AG20443 (cell line): ENCODE data around the gene MAPKAPK3.

Experiments used
- DNase-seq: peaks from one replicate; pipeline ENCODE4 v3.0.0; 2012; ENCODE audit warnings: low spot score, mixed read lengths

Gene MAPKAPK3

DNA sequence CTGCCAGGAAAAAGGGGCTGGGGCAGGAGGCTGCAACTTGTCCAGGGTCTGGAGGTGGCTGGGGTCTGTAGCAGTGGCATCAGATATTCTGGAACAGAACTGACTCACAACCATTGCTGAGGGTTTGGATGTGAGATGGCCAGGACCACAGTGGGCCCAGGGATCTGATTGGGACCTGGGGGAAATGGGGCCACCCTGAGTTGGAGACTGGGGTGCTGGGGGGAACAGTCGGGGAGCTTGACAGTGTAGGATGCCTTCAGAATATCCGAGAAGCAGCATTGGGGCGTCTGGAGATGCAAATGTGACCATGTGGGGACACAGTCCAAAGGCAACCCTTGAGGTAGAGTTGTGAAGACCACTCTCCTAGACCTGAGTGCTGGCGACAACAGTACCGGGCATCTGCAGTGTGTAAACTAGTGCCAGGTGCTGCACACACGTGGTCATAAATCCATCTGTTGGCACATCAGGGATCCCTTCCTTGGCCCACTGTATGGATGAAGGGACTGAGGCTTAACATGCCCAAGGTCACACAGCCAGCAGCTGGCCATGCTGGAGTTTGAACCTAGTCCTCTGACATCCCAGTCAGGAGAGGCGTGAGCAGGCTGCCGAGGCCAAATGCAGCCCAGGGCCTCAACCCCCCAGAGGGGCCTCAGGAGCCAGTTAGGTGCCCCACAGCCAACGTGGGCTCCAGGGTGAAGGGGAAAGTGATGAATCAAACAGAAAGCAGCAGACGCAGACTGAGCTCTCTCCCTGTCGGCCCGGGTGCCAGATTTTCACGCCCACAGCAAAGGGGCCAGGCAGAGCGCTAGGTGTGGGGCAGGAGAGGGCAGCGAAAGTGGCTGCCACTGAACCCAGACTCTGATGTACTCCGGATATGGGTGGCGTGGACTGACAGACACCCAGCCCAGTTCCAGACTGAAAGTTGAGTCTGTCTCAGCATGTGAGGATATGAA lies 28.9 kb upstream of the MAPKAPK3 start:
- DNase-seq = no peak

DNA sequence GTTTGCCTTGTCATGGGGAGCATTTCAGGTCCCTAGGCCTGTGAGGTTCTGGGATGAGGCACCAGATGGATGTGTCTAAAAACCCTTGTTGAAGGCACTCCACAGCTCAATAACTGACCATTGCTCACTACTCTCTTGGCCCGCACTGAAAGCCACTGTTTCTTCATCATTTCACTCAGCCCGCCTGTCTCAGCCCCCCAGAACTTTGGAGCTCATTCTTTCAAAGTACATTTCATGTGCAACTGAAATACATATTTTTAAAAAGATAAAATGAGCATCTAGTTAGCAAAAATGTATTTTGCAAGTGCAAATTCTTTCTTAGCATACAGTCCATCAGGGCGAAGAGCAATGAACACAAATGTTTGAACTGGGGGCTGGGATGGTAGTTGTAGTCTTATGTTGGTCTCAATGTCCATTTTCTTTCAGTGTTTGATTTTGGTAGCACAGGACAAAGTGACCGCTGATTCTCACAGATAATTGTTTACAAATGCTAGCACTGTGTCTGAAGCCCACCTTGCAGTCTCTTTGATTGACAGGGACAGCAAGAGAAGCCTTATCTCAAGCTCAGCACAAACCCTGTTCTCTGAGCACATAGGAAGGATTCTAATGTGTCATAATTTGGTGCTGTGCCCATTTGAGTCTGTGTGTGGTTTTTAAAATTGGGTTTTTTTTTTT lies 28.1 kb upstream of the MAPKAPK3 start:
- no peak for DNase-seq

DNA sequence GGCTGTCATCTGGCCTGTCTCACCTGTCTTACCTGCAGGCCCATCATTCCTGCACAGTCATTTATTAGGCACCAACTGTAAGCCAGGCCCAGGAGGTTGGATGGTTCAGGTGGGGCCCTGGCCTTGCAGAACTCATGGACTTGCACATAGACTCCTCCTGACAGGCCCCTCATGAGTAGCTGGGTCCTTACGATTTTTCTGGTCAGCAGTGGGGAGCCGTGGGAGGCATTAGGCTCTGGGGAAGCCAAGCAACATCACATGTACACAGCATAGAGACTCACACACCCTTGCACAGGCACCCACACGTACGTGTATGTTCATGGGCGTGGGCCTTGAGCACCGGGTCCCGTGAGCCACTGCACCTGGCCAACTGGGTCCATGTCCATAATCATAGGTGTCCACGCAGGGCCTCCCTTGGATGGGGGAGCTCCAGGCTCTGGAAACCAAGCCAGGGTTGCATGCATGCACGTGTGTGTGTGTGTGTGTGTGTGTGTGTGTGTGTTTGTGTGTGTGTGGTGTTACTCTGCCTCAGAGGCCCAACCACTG lies 25.7 kb upstream of the MAPKAPK3 start:
- no peak for DNase-seq

DNA sequence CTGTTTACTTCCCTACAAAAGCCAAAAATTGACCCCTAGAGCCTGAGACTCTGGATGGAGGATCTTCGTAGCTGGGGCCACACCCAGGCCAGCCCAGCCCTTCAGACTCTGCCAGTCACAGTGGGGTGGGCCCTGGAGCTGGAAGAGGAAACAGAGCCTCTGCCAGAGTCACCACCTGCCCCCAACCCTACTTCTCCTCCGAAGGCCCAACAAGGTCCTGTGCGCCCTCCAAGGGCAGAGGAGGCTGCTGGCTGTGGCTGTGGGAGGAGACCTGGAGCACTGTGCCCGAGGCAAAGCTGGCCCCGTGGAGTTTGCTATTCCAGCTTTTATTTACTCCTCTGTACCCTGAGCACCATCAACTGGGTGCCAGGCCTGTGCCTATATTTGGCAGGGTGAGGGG lies 24.4 kb upstream of the MAPKAPK3 start:
- DNase-seq = no peak

DNA sequence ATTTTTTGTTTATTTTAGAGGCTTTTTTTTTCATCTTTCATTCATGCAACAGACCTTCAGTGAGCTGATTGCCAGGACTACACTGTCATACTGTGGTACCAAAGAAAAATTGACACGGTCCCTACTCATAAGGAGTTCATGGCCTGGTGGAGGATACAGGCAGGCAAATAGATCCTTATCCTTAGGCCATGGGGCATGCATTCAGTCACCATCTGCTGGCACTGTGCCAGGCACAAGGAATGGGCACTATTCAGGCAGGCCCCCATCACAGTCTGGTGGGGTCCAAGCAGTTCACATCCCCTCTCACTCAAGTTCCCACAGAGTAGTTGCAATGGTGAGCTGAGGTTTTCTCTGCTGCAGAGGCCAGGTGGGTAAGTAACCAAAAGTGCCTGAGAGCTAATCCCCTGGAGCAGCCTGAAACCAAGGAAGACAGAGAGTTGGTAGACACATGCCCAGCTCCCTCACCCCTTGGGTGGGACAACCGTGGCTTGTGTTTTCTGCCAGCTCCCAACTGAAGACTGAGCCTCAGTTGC lies 22.6 kb upstream of the MAPKAPK3 start:
- DNase-seq = no peak

DNA sequence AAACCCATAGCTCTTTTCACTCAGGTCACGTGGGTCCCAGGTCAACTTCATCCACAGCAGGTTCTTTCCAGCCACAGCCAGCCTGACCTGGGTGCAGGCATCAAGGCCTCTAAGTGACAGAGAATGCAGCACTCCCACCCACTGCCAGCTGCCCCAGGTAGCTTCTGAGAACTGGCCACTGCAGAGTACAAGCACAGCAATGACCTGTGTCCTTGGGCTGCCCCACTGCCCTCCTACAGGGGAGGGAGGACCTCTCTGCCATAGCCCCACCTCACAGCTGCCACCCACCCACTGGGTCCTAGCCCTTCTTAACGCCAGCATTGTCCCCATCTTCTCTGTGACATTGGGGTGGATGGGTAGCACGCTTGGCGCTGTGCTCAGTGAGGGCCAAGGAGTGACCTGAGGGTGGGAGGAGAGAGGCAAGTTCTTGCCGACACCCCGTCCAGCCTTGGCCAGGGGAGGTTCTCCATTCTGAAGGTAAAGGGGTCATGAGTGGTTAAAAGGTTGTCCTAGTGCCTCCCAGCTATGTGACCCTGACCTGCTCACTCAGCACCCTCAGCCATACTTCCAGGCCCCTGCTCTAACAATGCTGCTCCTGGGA lies 17.7 kb upstream of the MAPKAPK3 start:
- no peak for DNase-seq

DNA sequence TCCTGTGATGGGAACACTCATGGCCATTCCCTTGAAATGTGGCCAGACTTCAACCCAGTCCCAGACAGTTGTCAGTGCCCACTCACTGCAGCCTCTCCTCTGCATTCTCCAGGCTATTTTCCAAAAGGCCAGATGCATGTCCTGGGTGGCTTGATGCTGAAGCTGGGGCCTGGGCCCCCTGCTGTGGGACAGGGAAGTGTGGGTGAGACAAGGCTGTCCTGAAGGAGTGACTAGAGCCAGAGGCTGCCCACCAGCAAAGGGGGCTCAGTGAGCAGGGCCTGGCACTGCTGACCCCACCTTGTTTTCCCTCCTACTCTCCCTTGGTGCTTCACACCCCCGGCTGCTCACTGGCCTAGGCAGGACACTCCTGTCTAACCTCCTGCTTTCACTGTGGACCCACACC lies 17.2 kb upstream of the MAPKAPK3 start:
- no peak for DNase-seq

DNA sequence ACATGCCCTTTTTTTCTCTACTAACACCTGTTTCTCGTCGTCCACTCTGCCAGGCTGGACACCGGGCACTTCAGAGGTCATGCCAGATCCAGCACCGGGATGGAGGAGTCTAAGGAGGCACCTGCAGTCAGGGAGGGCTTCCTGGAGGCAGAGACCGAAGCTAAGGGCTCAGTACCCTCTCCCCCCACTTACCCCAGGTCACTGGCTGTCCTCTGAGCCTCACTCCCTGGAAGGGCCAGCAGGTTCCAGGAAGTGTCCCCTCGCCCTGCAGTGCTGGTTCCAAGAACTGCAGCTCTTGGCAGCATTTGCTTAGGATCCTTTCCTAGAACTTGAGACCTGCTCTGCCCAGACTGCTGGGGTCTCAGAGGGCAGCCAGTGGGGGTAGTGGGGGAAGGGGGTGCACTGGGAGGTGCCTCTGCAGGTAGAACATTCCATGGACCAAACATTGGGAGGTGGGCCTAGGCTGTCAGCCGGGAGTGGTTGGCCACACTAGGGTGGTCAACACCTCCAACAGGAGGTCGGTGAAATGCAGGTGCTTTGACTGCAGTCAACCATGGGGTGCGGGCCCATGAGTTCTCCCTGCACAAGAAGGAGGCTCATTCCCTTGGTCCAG lies 16.7 kb upstream of the MAPKAPK3 start:
- no peak for DNase-seq

DNA sequence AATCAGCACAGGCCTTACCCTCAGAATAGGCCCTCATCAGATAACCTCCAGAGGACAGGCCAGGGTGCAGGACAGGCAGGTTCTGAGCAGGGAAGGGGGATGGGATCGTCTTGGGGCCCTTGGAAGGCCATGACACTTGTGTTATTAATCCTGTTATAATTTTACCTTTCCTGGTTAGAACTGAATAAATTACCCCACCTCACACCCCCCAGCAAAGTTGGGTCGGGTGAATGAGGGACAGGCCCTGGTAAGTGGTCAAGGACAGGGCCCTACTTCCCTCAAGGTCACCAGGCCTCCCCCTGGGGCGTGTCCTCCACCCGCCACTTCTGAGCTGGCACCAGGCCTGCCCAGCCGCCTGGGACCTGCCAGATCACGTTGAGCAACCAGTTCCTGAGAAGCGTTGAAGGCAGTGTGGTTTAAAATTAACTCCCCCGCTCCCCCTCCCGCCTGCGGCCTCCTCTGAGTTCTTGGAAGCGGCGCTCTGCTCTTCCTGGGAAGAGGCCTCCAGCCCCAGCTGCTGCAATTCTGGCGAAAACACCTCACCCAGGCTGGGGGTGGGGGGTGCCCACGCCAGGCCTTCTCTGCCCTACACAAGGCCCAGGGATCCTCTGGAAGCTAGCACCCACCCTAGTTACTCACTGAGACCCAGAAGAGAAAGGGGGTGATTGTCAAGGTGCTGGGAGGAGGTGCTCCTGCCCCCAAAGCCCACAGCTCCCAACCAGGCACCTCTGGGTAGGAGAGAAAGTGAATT lies 15.9 kb upstream of the MAPKAPK3 start:
- peak; percentile 96 for DNase-seq

DNA sequence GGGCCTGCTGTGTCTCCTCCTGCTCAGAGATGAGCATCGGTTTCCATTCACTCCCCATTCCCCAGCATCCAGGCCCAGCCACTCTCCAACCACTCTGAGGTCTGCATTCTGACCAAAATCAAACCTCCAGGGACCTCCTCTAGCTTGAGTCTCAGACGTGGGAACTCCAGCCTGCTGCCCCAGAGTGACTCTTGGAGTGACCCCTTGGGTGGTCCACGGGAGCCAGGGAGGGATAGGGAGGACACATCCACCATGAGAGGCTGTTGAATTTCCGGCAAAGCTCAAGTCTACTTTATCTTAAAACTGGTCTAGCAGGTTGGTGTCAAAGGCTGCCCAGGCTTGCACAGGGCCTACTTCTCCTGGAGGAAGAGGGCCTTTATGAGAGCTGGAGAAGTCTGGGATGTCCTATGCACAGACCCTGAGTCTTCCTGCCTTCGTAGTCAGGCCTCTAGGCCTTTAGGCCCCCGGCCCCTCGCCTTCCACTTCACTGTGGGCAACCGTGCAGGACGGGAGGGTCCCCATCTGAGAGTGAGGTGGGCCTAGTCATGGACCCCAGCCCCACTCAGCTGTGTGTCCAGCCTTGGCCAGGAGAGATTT lies 14.3 kb upstream of the MAPKAPK3 start:
- DNase-seq = no peak

DNA sequence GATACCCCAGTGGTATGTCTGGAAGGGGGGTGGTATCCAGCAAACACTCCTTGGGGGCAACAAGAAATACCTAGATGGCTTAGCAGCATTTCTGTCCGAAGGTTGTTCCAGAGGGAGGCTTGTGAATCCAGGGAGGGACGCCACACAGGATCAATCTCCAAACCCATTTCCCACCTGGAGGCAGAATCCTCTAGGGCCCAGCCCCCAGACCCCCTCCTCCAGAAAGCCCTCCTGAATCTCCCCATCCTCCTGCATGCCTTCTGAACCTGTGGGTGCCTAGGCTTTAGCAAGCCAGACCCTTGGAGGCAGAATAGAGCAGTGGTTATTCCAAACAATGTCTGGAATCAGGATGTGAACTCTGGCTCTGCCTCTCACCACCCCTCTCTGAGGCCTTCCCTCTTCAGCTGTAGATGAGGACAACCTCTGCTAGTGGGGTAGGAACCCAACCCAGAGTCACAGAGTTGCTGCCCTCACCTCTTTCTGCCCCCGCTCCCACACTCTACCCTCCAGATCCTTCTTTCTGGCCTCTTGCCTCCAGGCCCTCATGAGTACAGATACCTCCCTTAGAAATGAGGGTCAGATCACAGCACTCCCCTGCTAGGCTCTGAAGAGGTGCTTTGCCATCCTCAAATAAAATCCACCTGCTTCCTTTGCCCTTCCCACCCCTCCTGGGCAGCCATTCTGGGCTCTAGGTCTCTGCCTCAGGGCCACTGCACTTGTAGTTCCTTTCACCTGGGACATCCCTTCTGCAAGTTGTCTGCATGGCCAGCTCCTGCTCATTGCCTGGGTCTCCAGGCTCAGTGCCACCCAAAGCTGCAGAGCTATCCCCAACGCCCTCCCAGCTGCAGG lies 13.5 kb upstream of the MAPKAPK3 start:
- DNase-seq = no peak

DNA sequence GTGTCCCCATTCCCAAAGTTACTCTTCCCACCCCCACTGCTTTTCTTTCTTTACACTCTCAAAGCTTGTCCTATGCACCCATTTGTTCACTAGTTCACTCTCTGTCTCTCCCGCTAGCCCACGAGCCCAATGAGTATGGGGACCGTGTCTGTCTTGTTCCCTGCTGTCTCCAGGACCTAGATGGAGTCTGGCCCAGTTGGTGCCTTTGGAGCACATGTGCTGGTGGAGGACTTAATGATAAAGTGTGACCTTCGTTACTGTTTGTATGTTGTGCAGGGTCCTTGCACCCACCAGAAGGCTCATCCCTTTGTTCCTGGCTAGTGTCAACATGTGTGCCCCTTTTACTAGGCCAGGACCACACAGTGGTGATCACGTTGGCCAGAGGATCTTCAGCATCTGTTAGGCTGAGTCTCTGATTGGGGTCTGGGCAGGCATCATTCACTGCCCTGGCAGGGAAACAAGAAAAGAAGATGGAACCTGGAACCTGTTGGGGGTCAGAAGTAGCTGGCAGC lies 12.8 kb upstream of the MAPKAPK3 start:
- no peak for DNase-seq

DNA sequence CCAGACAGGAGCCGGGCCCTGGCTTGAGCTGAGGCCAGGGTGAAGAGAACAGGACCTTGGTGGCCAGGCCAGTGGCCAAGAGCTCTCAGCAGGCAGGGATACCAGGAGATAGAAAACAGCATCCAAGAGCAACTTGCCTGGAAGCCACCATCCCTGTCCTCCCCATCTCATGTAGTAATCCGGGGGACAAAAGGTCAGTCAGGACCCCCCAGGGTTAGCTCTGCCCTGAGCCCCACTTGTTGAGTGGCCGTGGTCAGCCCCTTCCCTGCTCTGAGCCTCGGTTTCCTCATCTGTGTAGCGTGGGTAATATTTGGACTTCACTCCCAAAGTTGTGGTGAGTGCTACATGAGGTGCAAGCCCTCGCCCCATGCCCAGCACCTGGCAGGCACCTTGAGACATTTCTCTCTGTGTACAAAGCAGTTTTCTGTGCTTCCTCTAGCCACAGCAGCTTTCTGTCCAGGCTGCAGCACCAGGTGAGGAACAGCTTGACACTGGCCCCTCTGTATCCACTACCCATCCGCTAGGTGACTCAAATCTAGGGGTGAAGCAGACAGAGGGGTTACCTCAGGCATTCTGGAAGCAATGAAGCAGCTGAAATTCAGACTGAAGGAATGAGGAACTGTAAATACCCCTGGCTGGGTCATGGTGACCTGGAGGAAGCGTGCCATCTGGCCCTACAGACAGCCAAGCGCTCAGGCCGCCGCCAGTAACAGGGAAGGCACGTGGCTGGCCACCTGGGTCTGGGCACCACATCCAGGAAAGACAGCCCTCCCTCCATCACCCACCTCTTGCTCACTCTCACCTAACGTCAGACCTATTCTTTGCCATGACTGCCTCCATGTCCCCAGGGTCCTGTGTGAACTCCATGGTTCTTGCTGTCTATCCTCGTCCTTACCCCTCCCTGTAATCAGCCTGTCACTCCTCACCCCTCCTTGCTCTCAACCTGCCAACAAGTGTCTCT lies 12.0 kb upstream of the MAPKAPK3 start:
- DNase-seq = no peak

DNA sequence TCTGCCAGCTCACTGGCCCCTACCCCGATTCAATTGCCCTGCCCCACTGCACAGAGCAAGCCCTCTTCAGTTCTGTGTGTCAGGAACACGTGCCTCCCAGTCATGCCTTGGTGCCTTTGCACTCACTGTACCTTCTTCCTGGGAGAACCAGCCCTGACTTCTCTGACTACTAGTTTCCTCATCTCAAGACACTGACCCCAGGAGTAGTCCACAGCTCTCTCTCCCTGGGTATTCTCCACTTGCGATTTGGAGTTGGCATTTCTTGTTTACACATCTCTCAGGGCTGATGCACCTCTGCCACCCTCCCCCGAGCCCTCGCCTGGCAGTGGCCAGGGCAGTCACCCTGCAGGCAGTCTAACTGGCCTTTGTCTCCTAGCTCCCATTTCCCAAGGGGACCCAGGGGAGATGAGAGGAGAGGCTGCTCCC lies 11.0 kb upstream of the MAPKAPK3 start:
- no peak for DNase-seq

DNA sequence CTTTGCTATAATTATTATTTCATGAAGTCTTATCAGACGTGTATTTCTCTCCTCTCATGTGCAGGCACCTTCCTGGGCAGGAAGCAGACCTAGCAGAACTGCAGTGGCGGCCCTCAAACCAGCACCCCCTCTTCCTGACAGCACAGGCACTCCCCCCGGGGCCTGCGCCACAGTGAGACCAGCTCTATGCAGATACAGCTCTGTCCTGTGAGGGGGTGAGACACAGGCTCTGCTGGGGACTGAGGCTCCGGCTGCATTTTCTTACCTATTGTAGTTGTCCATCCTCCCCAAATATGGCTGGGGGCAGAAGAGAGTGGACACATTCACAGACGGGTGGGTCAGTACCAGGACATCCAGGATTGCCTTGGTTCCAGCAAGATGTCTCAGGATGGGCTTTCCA lies 10.4 kb upstream of the MAPKAPK3 start:
- DNase-seq = no peak

DNA sequence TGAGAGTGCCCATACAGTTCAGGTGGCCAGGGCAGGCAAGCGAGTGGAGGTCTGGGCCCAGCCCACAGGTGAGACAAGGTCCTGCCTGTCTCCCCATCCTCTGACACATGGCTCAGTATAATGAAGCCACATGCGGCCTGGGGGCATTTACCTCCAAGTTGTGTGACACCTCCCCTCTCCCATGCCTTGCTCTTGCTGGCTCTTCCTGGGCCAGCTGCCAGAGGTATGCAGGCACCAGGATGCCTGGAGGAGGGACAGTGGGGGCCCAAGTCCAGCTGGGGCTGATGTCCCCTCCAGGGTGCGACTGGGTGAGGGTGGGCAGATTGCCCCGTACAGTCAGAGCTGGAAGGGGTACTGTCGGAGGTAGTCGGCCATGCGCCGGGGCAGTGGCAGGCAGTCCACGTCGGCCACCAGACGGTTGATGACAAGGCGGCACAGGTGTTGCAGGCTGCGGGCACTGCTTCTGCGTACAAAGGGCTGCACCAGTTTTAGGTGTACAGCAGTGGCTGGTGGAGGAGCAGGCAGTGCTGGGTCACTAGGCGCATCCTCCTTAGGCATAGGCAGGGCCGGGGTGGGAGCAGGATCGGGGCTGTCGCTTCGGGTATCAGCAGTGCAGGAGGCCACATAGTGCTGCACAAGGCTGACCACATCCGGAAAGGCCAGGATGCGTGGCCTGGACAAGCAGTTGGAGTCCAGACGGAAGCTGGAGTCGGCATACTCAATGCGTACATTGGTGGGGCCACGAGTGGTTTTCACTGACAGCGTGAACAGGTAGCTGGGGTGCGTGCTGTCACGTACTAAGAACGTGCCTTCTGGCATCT lies 9.5 kb upstream of the MAPKAPK3 start:
- DNase-seq = no peak

DNA sequence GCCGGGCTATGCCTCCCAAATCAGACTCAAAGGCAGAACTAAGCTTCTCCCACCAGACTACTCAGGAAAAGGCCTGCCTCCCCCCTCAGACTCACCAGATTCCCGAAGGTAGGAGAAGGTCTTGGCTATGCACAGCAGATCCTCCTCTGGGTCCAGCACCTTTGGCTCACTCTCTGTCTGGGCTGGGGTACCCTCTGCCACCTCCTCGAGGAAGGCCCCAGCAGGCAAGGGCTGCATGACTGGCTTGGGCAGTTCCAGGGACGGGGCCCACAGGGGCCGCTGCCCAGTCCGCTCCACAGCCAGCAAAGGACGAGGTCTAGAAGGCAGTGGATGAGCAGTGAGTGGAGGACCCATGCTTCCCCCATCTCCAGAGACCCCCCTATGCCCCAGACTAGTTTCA lies 8.7 kb upstream of the MAPKAPK3 start:
- DNase-seq = no peak
